ENCODE data around the gene KCNV2.
A peak's percentile ranks its signal among the peaks of the same experiment; 100 is the strongest.
"Not testable (repeated sequence)": the region's sequence is repeated elsewhere in the genome, so short reads cannot be mapped to it uniquely, and the experiment has no call there.

Gene KCNV2

DNA sequence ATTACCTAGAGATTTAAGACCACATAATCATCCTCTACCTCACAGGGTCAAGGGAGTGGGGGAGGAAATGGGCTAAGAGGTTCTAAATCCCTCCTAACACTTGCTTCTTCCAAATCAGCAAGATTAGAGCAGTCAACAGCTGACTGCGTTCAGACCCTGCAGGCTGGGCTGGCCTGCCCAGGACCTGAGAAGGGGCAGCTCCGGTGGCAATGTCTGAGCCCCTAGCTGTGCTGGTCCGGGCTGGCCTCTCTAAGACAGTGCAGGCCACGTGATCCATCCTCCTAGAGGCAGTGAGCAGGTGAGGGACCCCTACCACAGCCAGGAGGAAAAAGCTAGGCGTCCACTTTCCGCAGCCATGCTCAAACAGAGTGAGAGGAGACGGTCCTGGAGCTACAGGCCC lies at the start of gene KCNV2:
Gene KCNV2, plus strand, starts transcription at position 126 of the 400 bp plus-strand sequence. Its CDS starts 230 bp downstream, at position 356.
- DNase-seq (ENCODE audit: extremely low spot score, insufficient read length, low read depth) = no peak
- no peak for FAIRE-seq

DNA sequence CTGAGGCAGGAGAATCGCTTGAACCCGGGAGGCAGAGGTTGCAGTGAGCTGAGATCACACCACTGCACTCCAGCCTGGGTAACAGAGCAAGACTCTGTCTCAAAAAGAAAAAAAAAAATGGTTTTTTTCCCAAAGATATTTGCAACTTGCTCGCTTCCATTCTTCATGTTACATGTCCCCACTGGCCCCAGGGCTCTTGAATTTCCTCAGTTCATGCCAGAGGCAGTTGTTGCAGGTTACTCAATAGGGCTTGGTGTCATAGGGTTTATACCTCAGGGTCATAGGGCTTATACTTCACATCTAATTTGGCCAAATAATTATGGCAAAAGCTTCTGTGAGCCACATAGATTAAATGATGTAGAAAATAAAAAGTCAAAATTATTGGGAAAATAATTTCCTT lies 44.1 kb upstream of the KCNV2 start:
- FAIRE-seq = no peak
- no peak for DNase-seq (ENCODE audit: extremely low spot score, insufficient read length, low read depth)

DNA sequence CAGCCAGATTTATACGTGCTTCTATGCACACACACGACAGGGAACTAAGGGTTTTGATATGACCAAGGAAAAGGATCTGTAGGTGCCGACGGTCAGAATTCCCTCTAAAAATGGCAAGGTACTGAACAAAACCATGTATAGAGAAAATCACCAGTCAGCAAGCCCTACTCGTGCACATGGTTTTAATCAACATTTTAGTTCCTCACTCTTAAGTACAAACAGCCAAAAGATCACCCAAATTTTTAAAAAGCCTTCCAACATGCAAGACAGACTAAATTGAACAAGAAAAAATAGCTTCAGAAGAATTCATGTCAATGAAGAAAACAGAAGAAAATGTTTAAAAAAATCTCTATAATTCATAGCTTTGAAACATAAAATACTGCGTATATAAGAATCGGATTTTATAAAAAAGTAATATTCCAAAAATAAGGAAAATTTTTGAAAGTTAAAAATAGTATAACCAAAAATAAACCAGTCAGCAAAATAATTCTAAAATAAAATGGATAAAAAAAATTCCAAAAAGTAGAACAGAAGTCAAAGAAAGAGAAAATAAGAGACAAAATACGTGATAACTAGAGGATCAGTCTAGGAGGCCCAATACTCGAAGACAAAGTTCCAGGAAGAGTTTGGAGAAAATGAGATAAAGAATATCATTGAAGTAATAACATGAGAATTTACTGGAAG lies 43.0 kb upstream of the KCNV2 start:
- no peak for FAIRE-seq
- DNase-seq (ENCODE audit: extremely low spot score, insufficient read length, low read depth) = no peak

DNA sequence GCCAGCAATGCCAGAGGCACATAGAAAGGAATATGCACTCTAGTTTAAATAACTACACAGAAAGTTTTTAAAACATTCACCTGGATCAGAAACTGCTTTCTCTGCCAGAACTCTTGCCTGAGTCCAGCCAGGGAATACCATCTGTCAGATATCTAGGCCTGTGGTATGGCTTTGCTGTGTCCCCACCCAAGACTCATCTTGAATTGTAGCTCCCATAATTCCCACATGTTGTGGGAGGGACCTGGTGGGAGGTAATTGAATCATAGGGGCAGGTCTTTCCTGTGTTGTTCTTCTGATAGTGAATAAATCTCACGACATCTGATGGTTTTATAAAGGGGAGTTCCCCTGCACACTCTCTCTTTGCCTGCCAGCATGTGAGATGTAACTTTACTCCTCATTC lies 41.5 kb upstream of the KCNV2 start:
- DNase-seq (ENCODE audit: extremely low spot score, insufficient read length, low read depth) (no peak), FAIRE-seq (no peak)

DNA sequence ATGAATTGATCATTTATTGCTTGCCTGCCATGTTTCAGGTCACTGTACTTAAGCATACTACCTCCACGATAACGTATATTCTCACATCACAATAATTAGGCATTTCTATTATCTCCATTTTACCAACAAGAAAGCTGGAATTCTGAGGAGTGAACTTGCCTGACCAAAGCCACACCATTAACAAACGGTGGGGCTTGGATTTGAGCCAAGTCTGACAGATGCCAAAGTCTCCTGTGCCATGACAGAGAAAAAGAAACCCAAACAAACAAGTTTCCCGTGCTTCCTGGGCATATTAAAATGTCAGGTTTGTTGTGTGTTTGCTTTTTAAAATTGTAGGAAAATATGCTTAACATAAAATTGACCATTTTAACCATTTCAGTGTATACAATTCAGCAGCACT lies 40.8 kb upstream of the KCNV2 start:
- no peak for FAIRE-seq
- no peak for DNase-seq (ENCODE audit: extremely low spot score, insufficient read length, low read depth)

DNA sequence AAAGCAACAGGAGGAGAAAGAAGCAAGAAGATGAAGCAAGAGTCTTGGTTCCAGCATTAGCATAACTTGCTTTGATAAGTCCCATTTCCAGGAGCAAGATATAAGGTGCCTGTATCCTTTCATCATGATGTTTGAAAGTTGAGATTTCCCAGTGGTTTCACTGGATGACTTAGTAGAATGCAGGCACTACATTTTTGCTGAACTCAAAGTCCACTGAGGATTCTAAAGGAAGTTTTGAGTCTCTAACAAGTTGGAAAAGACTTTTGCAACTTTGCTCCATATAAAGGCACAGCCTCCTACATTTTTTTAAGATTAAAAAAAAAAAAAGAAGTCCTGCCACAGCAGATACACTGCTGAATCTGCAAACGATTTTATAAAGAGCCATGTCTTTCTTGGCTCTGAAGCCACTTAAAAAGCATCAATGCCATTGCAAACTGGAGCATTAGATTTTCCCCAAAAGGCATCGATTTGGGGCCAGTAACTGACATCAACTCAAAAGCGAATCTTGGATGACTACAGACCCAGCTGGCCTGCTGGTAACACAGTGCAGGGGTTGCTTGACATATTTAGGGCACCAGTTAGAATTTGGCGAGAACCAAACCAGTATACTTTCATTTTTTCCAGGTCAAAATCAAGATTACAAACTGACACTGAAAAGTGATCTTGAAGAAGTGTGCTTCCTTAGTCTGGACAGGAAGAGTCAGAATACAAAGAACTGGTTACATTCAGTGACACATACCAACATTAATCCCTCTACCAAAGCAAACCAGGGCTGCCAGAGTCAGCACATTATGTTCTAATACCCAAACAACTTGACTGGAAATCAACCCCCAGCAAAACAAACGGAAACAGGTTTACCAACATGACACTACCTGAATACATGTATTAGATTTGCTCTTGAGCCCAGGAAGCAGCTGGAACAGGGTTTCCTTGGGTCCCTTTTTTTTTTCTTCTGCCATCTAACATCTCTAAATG lies 39.1 kb upstream of the KCNV2 start:
- FAIRE-seq = no peak
- DNase-seq (ENCODE audit: extremely low spot score, insufficient read length, low read depth) = no peak

DNA sequence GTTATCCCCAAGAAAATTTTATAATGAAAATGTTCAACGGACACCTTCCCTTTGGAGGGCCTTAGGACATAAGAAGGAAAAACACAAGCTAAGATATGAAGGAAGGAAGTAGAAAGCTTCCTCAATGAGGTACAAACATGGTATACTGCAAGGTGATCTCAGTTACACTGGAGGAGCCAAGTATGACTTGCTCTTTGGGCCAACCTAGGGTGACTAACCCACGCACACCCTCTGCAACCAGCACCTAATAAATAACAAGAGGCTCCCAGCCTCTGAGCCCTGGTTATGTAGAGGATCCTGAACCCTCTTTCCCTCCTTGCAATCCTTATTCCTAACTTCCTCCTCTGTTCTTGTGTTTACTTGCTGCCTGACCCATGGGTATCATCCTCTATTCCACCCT lies 38.3 kb upstream of the KCNV2 start:
- DNase-seq (ENCODE audit: extremely low spot score, insufficient read length, low read depth) (no peak), FAIRE-seq (no peak)

DNA sequence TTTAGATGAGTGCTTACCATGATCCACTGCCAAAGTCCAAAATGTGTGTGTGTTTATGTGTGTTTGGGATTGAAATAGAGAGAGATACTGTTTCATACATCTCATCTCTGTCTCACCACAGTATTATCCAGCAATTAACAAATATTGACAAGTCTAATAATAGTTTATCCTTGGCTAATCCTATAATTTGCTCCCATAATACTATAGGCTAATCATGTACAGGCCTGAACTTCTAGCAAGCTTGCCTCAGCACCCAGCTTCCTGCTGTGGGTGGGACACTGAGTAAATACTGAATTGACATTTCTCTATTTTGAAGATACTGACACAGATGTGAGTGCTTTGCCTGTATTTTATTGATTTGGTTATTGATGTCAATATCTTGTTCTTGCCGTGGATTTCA lies 35.3 kb upstream of the KCNV2 start:
- DNase-seq (ENCODE audit: extremely low spot score, insufficient read length, low read depth) (no peak), FAIRE-seq (no peak)

DNA sequence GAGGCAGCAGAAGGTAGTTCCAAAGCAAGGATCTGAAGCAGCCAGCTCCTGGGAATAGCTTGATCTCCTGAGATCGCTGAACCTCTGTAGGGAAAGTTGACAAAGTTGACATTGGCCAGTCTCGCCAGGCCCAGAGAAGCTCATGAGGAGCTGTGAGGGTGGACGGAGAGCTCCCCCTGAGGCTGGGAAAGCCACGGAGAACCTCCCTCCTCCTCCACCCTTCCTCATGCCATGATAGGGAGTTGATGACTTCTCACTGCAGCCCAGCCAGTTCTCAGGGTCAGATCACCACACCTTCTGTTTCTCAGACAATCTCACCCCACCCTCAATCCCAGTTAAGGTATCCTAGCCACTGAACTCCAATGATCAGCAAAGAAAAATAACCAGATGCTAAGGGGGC lies 30.4 kb upstream of the KCNV2 start:
- no peak for FAIRE-seq
- DNase-seq (ENCODE audit: extremely low spot score, insufficient read length, low read depth) = no peak

DNA sequence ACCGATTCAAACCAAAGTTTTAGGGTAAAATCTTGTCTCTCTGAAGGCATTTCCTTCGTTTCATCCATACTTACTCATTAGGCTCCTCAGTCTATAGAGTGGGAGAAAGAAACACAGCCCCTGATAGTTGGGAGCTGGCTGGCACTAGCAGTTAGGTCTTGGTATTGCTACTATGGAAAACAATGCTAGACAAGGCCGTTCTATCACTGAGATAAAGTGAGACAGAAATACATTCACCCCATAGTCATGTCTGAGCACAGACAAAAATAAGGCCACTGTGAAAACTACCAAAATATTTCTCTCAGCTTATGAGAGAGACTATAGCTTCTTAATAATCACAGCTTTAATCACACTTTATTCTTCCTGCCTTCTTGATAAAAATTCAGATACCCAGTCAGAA lies 28.7 kb upstream of the KCNV2 start:
- no peak for DNase-seq (ENCODE audit: extremely low spot score, insufficient read length, low read depth)
- FAIRE-seq = no peak

DNA sequence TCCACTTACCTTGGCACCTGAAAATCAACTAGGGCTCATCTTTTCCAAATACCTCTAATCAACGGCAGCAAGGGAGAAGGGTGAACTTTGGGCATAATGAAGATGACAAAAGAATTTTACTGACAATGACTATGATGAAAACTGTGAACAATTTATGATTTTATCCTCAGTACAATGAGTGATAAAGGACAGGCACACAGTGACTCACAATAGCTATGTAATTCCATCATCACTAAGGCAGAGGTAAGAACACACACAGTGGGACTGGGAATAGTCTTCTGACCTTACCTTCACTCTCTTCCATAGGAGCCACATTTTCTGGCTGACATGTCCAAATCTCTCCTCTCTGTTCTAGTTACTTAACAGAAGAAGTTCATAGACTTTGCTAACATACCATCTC lies 26.1 kb upstream of the KCNV2 start:
- FAIRE-seq = no peak
- DNase-seq (ENCODE audit: extremely low spot score, insufficient read length, low read depth) = no peak

DNA sequence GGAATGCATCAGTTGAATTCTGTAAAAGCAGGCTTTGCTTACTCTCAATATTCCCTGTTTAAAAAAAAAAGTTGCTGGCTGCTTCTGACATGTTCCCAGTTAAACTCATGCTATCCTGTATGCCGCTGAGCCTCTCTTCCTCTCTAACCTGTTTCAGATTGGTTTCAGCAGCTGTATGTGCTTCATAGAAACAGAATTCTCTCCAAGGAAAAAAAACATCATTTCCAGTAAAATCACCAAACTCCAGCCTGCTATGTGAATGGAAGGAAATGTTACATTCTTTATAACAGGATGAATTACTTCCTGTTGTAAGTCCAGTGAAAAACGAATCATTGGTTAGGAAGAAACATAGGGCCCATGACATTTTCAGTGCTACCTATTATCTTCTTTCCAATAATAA lies 25.7 kb upstream of the KCNV2 start:
- DNase-seq (ENCODE audit: extremely low spot score, insufficient read length, low read depth) = no peak
- FAIRE-seq = no peak

DNA sequence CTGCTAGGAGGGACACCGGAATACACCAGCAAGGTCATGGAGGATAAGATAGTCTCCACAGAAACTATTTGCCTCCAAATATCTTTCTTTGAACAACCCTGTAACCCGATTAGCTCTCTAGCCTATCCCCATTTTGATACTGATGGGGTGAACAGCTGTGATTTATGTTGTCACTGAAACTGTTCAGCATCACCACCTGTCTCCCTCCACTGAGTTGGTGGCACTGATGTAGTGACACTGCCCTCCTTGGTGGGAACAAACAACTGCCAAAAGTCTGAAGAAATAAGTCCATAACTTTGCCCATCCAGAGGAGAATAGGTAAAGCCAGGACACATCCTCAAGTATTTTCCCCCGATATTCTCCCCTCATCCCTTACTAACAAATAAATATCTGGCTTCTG lies 24.3 kb upstream of the KCNV2 start:
- DNase-seq (ENCODE audit: extremely low spot score, insufficient read length, low read depth) = no peak
- no peak for FAIRE-seq

DNA sequence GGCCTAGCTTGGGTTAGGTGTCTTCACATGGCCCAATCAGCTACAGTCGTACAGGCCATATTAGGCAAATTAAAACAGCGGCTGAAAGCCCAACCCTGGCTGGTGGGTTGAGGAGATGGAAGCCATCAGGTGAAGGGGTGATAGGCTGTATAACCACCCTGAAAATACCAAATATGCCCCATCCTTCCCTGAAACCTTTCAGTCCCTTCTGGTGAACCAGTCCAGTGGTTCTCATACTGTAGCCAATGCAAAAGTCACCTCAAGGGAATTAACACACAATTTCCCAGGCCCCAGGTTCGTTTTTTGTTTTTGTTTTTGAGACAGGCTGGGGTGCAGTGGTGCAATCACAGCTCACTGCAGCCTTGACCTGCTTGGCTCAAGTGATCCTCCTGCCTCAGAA lies 19.8 kb upstream of the KCNV2 start:
- no peak for DNase-seq (ENCODE audit: extremely low spot score, insufficient read length, low read depth)
- peak; percentile 24 for FAIRE-seq

DNA sequence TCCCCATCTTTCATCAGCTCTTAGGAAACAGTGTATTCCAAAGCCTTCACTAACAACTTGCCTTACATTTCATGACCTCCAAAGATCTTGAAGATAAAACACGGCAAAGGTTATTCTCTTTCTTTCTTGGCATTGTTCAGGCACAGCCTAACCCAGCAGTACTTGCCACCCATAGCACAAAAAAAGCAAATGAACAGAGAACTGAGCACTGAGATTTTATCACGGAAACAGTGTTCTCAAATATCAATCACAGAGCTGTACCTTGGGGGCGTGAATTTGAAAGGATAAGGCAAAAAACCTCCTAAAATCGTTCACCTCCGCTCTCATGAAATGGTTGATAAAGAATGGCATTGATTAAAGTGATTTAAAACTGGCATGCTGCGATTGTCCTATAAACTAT lies 16.9 kb upstream of the KCNV2 start:
- DNase-seq (ENCODE audit: extremely low spot score, insufficient read length, low read depth) (no peak), FAIRE-seq (no peak)

DNA sequence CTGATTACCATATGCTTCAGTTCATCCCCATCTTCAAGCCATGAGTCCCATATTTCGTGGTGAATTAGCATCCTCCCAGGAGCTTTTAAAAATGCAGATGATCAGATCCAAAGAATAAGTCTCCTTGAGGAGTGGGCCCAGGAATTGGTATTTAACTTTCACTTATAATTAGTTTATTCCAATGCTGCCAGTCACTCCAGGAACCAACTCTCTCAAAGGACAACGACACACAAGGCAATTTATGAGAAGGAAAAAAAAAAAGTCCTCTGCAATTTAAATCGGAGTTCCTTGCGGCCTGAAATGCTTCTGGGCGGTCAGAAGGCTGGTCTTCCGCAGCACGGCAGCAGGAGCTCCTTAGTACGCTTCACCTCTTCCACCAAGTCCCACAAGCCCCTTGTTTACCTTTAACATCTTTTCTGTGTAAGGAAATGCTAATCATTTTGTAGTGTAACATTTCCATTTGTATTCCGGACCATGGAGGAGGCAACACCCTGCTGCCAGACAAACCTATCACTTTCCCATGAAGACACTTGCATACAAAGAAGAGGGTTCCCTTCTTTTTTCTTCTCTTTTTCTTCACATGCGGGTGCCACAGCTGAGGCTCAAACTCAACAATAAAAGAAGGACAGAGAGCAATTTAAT lies 16.3 kb upstream of the KCNV2 start:
- DNase-seq (ENCODE audit: extremely low spot score, insufficient read length, low read depth) = no peak
- FAIRE-seq = no peak

DNA sequence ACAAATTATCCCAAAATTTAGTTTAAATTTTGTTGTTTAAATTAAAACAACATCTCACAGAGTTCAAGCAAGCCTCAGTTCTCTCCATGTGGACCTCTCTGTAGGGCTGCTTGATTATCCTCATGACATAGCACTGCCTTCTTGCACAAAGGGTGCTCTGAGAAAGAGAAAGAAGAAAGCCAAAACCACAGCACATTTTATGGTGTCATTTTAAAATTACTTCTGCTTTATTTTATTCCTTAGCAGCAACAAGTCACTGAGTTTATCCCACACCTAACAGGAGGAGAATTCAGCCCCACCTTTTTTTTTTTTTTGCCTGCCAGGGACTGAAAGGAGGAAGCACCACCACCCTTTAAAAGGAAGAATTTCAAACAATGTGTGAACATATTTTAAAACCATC lies 12.8 kb upstream of the KCNV2 start:
- no peak for FAIRE-seq
- no peak for DNase-seq (ENCODE audit: extremely low spot score, insufficient read length, low read depth)

DNA sequence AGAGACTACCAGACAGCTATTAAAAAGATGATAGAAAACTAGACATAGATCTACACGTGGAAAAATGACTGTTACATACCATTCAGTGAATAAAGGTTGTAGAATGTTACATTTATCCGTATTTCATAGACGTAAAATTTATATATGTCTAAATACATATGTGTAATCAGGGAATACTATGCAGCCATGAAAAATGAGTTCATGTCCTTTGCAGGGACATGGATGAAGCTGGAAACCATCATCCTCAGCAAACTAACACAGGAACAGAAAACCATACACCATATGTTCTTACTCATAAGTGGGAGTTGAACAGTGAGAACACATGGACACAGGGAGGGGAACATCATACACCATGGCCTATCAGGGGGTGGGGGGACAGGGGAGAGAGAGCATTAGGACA lies 10.1 kb upstream of the KCNV2 start:
- not testable (repeated sequence) for DNase-seq (ENCODE audit: extremely low spot score, insufficient read length, low read depth); FAIRE-seq

DNA sequence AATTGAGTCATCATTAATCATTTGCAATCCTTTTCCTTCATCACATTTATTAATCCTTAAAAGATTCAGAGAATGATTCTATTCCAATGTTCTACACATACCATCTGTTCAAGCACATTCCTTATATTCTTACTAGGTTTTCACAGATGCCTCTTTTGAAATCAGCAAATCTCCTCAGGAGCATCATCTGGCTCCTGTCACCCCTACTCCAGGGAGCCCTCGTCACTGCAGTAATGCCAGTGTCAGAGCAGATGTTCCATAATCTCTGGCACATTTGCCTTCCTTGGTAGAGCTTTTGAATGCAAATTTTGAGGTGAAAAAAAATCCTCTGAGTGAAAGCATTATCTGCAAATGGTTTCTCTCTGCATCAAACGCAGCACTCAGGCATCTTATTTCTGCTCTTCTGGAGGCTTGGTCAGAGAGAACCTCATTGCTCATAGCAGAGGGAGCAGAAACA lies 7.6 kb upstream of the KCNV2 start:
- FAIRE-seq (no peak), DNase-seq (ENCODE audit: extremely low spot score, insufficient read length, low read depth) (no peak)

DNA sequence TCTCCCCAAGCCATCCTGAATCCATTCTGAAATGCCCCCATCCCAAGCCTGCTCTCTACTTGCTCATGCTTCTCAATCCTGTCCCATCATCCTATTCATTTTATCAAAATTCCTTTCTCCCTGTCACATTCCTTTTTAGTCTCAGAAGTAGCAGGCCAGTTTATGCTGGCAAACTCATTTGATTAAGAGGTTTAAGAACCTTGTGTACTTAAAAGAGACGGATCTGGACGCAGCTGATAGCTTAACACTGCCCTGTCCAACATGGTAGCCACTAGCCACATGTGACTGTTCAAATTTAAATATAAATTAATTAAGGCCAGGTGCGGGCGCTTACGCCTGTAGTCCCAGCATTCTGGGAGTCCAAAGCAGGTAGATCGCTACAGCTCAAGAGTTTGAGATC lies 5.6 kb upstream of the KCNV2 start:
- FAIRE-seq = no peak

More for the DNA sequence above, 5.6 kb upstream of the KCNV2 start:
- DNase-seq (ENCODE audit: extremely low spot score, insufficient read length, low read depth) = no peak
